ENCODE data around the gene G6PC3.

G6PC3 gene

DNA sequence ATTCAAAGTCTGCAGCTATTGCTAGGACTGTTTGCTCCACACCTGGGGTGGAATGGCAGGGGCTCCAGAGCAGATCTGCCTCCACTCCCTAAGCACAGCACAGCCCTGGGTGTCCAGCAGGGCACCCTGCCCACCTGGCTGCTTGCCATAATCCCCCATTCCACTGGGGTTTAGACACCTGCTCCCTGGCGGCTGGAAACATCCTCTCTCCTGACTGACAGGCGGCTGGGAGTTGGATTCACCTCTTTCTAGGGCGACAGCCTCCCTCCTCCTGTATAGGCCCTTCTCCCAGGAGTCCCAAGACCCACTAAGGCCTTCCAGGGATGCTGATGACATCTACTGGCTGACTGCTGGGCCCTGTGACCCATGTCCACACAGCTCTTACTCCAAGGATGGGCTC, 34.9 kb downstream of the G6PC3 start:
- Histone ChIP-seq H4K20me1 (ENCODE audit: insufficient read depth, low read length) (no peaks in the 10 kb centered on the region), H3K9me3 (replicated peaks; ENCODE audit: insufficient read depth, low read length) (no peaks in the 10 kb centered on the region), H3K4me3 (ENCODE audit: low read length) (no peak overlapping the region), H3F3A (ENCODE audit: insufficient read depth, low read length) (no peaks in the 10 kb centered on the region), H3K9ac (ENCODE audit: low read length) (no peak overlapping the region), H3K79me2 (ENCODE audit: low read length) (peaks cover 85% of the 10 kb centered on the region), H3K27me3 (replicated peaks; ENCODE audit: insufficient read depth, low read length) (no peaks in the 10 kb centered on the region), H2AFZ (ENCODE audit: low read length) (no peak overlapping the region), H3K36me3 (replicated peaks; ENCODE audit: insufficient read depth, low read length) (no peaks in the 10 kb centered on the region), H3K9me2 (replicated peaks; ENCODE audit: insufficient read depth, low read length) (no peaks in the 10 kb centered on the region), H3K4me2 (ENCODE audit: low read depth, low read length) (no peak overlapping the region), H3K27ac (ENCODE audit: low read length) (no peak overlapping the region), H3K4me1 (ENCODE audit: low read length) (peaks cover 11% of the 10 kb centered on the region; the same call in 1 of the 2 replicates)
- no peak for TF ChIP-seq EZH2phosphoT487 (IDR thresholded peaks at IDR 0.05; ENCODE audit: low read length)
- TF ChIP-seq, protein P1, sequence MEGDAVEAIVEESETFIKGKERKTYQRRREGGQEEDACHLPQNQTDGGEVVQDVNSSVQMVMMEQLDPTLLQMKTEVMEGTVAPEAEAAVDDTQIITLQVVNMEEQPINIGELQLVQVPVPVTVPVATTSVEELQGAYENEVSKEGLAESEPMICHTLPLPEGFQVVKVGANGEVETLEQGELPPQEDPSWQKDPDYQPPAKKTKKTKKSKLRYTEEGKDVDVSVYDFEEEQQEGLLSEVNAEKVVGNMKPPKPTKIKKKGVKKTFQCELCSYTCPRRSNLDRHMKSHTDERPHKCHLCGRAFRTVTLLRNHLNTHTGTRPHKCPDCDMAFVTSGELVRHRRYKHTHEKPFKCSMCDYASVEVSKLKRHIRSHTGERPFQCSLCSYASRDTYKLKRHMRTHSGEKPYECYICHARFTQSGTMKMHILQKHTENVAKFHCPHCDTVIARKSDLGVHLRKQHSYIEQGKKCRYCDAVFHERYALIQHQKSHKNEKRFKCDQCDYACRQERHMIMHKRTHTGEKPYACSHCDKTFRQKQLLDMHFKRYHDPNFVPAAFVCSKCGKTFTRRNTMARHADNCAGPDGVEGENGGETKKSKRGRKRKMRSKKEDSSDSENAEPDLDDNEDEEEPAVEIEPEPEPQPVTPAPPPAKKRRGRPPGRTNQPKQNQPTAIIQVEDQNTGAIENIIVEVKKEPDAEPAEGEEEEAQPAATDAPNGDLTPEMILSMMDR (IDR thresholded peaks at IDR 0.05; ENCODE audit: low read length): no peak
- TF ChIP-seq EZH2 (optimal IDR thresholded peaks at IDR 0.05; ENCODE audit: low read depth, low read length): no peak
- no peak for DNase-seq

DNA sequence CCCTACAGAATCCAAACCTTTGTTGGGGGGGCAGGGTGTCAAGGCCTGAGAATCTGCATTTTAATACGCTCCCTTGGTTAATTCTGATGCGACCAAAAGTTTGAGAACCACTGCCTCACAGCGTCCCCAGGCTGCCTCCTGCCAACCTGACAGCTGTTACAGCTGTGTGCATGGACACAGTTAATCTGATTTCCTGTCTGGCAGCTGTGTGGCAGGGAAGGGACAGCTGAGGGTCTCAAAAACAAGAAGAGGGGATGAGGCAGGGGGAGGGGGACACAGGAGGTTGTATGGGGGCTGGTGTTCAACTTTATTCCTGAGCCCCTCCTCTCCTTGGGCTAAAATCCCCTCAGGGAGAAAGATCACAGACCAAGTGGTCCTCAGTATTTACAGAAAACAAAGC, 35.4 kb downstream of the G6PC3 start:
- Histone ChIP-seq H3K9me3 (replicated peaks; ENCODE audit: insufficient read depth, low read length) (no peaks in the 10 kb centered on the region), H3K27ac (ENCODE audit: low read length) (no peak overlapping the region), H3K79me2 (ENCODE audit: low read length) (peaks cover 89% of the 10 kb centered on the region), H3K4me1 (ENCODE audit: low read length) (peaks cover 11% of the 10 kb centered on the region; the same call in 1 of the 2 replicates), H3K9me2 (replicated peaks; ENCODE audit: insufficient read depth, low read length) (no peaks in the 10 kb centered on the region), H3K4me2 (ENCODE audit: low read depth, low read length) (no peak overlapping the region), H3K36me3 (replicated peaks; ENCODE audit: insufficient read depth, low read length) (no peaks in the 10 kb centered on the region), H3K4me3 (ENCODE audit: low read length) (no peak overlapping the region), H3F3A (ENCODE audit: insufficient read depth, low read length) (no peaks in the 10 kb centered on the region), H4K20me1 (ENCODE audit: insufficient read depth, low read length) (no peaks in the 10 kb centered on the region), H2AFZ (ENCODE audit: low read length) (no peak overlapping the region), H3K9ac (ENCODE audit: low read length) (no peak overlapping the region), H3K27me3 (replicated peaks; ENCODE audit: insufficient read depth, low read length) (no peaks in the 10 kb centered on the region)
- TF ChIP-seq EZH2 (optimal IDR thresholded peaks at IDR 0.05; ENCODE audit: low read depth, low read length) (no peak), EZH2phosphoT487 (IDR thresholded peaks at IDR 0.05; ENCODE audit: low read length) (no peak)
- TF ChIP-seq, protein P1 (IDR thresholded peaks at IDR 0.05; ENCODE audit: low read length): no peak
- DNase-seq: no peak

DNA sequence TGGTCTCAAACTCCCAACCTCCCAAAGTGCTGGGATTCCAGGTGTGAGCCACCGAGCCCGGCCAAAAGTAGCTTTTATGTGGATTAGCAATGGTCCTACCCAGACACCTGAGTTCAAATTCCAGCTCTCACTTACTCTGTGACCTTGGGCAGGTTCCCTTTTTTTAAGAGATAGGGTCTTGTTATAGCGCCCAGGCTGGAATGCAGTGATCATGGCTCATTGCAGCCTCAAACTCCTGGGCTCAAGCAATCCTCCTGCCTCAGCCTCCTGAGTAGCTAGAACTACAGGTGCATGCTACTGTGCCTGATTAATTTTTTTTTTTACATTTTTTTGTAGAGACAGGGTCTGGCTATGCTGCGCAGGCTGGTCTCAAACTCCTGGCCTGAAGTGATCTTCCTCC, 36.3 kb downstream of the G6PC3 start:
- no peaks in the 10 kb centered on the region for H3K9me2 ChIP-seq (replicated peaks; ENCODE audit: insufficient read depth, low read length)
- no peak overlapping the region for H3K9ac ChIP-seq (ENCODE audit: low read length)
- no peak for DNase-seq
- H3K79me2 ChIP-seq (ENCODE audit: low read length): peaks cover 92% of the 10 kb centered on the region
- H2AFZ ChIP-seq (ENCODE audit: low read length): no peak overlapping the region
- H3K27me3 ChIP-seq (replicated peaks; ENCODE audit: insufficient read depth, low read length): no peaks in the 10 kb centered on the region
- H3F3A ChIP-seq (ENCODE audit: insufficient read depth, low read length): no peaks in the 10 kb centered on the region
- H3K4me2 ChIP-seq (ENCODE audit: low read depth, low read length): no peak overlapping the region
- TF ChIP-seq, protein P1 (IDR thresholded peaks at IDR 0.05; ENCODE audit: low read length): no peak
- TF ChIP-seq EZH2phosphoT487 (IDR thresholded peaks at IDR 0.05; ENCODE audit: low read length): no peak
- no peak for TF ChIP-seq EZH2 (optimal IDR thresholded peaks at IDR 0.05; ENCODE audit: low read depth, low read length)
- no peaks in the 10 kb centered on the region for H3K9me3 ChIP-seq (replicated peaks; ENCODE audit: insufficient read depth, low read length)
- H3K4me1 ChIP-seq (ENCODE audit: low read length): peaks cover 16% of the 10 kb centered on the region
- no peaks in the 10 kb centered on the region for H4K20me1 ChIP-seq (ENCODE audit: insufficient read depth, low read length)
- no peak overlapping the region for H3K4me3 ChIP-seq (ENCODE audit: low read length)
- no peak overlapping the region for H3K27ac ChIP-seq (ENCODE audit: low read length)
- H3K36me3 ChIP-seq (replicated peaks; ENCODE audit: insufficient read depth, low read length): no peaks in the 10 kb centered on the region

Measured in MM.1S (cell line).